Retinal pigment epithelial cell (primary cell): ENCODE data around the gene ANXA10.

ENCODE experiments used
- DNase-seq: peaks from one replicate; pipeline ENCODE4 v3.0.0-alpha.2; 2010; ENCODE audit warnings: low read depth
- H3K4me3 ChIP-seq: 2 replicates; pipeline ENCODE4 v1.5.1; 2011; ENCODE audit warnings: mild to moderate bottlenecking, low read length, control low read depth, moderate library complexity
- TF ChIP-seq, protein P1 (sequence below): conservative IDR thresholded peaks from 2 replicates; pipeline ENCODE4 v1.5.1; 2011; ENCODE audit warnings: low read depth, low read length, control low read depth, inconsistent platforms

Gene ANXA10

DNA sequence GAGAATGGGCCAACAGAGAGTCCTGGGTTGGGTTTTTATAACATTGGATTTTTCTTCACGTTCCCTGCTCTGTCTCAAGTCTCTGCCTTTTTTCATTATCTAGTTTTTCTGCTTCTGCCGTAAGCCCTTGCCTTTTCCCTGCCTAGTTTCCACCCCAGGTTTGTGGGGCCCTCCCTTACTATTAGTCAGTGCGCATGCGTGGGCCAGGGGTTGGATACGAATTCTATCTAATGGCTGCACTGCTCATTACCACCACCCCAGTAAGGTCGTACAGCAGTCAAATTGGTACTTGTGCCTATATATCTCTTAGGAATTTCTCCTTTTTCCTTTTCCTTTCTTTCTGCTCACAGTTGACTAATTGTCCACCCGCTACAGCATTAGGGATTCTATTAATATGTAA lies 49.4 kb downstream of the ANXA10 start:
- H3K4me3 ChIP-seq = no peak overlapping the region
- DNase-seq = no peak
- TF ChIP-seq, protein P1, sequence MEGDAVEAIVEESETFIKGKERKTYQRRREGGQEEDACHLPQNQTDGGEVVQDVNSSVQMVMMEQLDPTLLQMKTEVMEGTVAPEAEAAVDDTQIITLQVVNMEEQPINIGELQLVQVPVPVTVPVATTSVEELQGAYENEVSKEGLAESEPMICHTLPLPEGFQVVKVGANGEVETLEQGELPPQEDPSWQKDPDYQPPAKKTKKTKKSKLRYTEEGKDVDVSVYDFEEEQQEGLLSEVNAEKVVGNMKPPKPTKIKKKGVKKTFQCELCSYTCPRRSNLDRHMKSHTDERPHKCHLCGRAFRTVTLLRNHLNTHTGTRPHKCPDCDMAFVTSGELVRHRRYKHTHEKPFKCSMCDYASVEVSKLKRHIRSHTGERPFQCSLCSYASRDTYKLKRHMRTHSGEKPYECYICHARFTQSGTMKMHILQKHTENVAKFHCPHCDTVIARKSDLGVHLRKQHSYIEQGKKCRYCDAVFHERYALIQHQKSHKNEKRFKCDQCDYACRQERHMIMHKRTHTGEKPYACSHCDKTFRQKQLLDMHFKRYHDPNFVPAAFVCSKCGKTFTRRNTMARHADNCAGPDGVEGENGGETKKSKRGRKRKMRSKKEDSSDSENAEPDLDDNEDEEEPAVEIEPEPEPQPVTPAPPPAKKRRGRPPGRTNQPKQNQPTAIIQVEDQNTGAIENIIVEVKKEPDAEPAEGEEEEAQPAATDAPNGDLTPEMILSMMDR = no peak

DNA sequence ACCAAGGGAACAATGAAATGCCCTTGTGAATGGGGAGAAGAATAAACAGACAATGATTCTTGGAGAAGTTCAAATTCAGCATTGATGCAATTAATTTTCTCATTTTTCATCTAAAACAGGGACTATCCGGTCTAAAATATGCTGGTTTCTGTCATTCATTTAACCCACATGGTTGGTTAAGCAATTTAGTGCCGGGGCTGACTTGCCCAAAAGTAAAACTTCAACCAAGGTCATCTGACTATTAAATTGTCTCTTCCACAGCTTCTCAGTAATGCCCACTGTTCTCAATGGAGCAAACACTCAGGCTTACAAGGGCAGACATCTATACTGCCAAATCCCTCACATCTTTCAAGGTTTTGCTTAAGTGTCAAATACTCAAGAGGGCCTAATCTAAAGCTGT lies 51.3 kb downstream of the ANXA10 start:
- H3K4me3 ChIP-seq = no peak overlapping the region
- TF ChIP-seq, protein P1 = no peak
- no peak for DNase-seq

- no peak for DNase-seq
- H3K4me3 ChIP-seq = no peak overlapping the region
- TF ChIP-seq, protein P1 = no peak
Measured at GRCh38 chr4:168150420-168151050, 58.2 kb downstream of the ANXA10 start.

DNA sequence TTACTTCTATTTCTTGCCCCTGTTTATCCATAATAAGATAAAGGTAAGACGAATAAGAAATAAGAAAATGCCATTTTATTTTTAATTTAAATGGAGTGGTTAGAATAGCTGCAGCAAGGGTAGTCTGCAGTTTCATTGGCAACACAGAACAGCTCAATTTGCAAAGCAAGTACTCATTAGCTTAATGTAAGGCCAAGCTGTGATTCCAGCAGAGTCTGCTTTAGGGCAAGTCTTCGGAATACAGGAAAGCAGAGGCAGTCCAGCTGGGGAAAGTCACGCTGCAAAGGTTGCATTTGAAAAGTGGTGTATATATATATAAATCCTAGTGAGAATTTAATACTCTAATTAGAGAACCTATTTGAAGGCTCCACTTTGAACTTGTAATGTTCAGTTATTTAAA lies 59.0 kb downstream of the ANXA10 start:
- no peak for DNase-seq

GRCh38 chr4:168152837-168153500 lies 60.6 kb downstream of the ANXA10 start:
- no peak for DNase-seq
- H3K4me3 ChIP-seq = no peak overlapping the region

More for the DNA sequence above, 59.0 kb downstream of the ANXA10 start:
- H3K4me3 ChIP-seq = no peak overlapping the region
- TF ChIP-seq, protein P1 = no peak

DNA sequence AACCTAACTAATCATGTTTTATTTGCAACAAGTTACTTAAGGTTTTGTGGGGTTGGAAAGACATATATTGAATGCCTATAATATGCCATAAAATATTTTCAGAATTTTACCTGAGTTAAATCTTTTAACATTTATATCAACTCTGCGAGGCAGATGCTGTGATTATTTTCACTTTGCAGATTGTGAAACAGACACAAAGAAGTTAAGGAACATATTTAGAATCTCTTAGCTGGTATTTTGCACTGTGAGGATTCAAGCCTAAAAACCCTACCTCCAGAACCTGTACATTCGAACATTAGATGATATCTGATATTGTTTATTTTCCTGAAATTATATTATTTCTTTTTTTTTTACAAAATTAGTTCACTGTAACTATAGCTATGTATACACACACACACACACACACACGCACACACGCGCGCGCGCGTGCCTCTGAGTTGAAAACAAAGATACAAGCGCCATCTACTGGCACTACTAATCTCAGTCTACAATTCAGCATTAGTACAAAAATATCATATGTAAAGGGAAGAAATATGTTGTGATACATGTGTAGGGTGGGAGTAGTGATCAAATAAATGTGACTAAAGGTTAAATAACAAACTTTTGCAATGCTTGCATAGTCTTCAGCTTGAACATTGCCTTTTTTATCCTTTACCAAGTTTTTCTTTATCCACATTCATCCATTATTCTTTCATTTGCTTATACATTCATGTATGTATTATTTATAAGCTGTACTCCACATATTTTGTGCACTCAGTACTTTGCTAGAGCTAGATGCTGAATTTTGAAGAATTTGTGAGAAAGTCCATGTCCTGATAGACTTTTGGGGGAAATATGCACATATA lies 61.5 kb downstream of the ANXA10 start:
- DNase-seq = peak; percentile 42
- TF ChIP-seq, protein P1 = peak; percentile 71
- H3K4me3 ChIP-seq = peak overlapping the region; percentile 1

More at GRCh38 chr4:168152837-168153500, 60.6 kb downstream of the ANXA10 start:
- TF ChIP-seq, protein P1 = no peak
